GM10266 (cell line): ENCODE data around the gene KLHL40.
A peak's percentile ranks its signal among the peaks of the same experiment; 100 is the strongest.

Experiments
- DNase-seq: peaks from one replicate; pipeline ENCODE4 v3.0.0; 2012; ENCODE audit errors: extremely low spot score
- TF ChIP-seq, protein P1 (sequence below): IDR thresholded peaks from 2 replicates; pipeline ENCODE4 v1.5.1; 2012; ENCODE audit warnings: mild to moderate bottlenecking, low read depth; ENCODE audit not compliant: control insufficient read depth, insufficient read depth; ENCODE audit errors: missing control alignments

KLHL40 gene

DNA sequence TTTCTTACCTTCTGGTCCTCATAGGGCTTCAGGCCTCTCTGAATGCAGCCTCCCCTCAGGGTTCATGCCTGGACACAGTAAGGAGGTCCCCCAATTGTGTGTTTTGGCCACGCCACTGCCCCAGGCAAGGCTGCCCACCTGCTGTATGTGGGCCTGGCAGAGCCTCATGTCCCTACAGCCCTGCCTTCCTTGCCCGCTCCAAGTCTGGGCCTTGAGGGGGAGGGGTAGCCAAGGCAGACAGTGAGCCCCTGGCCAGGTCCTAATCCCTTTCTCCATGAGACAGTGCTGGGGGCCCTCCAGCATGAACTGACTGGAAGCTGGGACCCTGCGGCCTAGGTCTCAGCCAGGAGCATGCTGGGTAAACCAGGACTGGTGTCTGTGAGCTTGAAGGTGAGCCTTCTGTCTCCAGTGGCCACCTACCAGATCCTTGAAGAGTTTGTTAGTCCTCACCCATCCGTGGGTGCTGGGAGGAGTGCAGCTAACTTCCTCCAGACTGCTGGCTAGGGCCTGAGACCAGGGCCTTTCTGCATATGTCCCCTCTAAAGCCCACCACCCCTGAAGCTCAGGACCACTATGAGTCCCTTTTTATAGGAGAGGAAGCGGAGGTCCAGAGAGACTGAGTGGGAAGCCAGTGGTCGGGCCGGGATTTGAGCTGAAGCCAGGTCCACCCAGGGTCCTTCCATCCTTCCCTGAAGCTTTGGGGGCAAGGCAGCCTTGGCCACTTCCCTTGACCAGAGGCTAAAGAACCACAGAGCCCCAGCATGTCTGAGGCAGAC lies 23.1 kb upstream of the KLHL40 start:
- DNase-seq: no peak
- TF ChIP-seq, protein P1, sequence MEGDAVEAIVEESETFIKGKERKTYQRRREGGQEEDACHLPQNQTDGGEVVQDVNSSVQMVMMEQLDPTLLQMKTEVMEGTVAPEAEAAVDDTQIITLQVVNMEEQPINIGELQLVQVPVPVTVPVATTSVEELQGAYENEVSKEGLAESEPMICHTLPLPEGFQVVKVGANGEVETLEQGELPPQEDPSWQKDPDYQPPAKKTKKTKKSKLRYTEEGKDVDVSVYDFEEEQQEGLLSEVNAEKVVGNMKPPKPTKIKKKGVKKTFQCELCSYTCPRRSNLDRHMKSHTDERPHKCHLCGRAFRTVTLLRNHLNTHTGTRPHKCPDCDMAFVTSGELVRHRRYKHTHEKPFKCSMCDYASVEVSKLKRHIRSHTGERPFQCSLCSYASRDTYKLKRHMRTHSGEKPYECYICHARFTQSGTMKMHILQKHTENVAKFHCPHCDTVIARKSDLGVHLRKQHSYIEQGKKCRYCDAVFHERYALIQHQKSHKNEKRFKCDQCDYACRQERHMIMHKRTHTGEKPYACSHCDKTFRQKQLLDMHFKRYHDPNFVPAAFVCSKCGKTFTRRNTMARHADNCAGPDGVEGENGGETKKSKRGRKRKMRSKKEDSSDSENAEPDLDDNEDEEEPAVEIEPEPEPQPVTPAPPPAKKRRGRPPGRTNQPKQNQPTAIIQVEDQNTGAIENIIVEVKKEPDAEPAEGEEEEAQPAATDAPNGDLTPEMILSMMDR: no peak

DNA sequence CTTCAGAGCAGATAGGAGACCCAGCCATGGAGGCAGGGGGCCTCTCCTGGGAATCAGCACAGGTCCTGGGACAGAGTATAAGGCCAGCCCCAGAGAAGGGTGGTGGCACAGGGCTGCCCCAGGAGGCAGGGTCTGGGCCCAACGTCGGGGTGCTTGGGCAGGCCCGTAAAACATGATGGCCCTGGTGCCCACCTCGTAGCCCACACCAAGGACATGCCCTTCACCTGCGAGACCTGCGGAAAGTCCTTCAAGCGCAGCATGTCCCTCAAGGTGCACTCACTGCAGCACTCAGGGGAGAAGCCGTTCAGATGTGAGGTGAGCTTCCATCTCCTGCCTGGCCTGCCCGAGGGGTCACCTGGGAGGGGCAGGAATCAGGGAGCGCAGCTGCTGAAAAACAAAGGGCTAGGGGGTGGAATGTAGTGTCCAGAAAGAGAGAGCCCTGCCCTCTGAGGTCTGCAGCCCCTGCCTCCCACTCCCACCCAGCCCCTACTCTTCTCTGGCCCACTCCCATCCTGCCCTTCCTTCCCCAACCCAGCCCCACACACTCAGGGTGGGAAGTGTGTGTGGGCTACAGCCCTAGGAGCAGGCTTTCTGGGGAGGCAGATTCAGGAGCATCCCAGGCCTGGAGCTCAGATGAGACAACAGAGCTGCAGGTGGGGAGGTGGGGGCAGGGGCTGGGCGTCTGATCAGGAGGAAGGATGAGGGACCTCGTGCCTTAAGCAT lies 22.4 kb upstream of the KLHL40 start:
- DNase-seq: no peak
- TF ChIP-seq, protein P1: no peak

DNA sequence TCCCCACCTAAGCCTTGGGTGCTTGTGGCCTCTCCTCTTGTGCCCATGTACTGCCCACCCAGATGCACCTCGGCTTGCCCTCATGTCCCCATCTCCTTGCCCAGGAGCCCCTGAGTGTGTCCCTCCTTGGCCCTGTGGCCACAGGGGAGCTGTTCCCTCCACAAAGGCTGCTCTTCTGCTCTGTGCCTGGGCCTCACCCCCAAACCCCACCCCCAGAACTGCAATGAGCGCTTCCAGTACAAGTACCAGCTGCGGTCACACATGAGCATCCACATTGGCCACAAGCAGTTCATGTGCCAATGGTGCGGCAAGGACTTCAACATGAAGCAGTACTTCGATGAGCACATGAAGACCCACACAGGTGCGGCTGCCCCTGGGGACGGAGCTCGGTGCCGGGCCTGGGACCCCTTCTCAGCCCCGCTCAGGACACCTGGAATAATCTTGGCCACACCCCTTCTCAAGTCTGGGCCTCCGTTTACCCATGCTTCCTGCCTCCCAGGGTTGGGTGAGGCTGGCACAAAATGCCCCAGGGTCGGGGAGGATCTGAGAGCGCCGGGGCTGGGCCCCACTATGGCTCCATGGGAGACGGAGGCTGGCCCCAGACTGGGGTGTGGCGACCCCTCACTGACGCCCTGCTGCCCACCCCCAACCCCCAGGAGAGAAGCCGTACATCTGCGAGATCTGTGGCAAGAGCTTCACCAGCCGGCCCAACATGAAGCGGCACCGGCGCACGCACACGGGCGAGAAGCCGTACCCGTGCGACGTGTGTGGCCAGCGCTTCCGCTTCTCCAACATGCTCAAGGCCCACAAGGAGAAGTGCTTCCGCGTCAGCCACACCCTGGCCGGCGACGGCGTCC lies 21.5 kb upstream of the KLHL40 start:
- DNase-seq: no peak
- TF ChIP-seq, protein P1: no peak

DNA sequence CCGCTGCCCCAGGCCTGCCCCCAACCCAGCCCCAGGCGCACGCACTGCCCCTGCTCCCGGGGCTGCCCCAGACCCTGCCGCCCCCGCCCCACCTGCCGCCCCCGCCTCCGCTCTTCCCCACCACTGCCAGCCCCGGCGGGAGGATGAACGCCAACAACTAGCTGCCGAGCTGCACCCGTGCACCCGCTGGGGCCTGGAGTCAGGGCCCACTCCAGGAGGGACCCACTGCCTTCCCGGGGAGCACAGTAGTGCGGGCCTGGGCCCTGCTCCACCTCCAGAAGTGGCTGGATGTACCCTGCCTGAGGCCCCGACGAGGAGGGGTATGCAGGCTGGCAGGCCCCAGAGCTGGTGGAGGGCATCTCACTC lies 20.9 kb upstream of the KLHL40 start:
- peak; percentile 24 for DNase-seq
- TF ChIP-seq, protein P1: no peak

DNA sequence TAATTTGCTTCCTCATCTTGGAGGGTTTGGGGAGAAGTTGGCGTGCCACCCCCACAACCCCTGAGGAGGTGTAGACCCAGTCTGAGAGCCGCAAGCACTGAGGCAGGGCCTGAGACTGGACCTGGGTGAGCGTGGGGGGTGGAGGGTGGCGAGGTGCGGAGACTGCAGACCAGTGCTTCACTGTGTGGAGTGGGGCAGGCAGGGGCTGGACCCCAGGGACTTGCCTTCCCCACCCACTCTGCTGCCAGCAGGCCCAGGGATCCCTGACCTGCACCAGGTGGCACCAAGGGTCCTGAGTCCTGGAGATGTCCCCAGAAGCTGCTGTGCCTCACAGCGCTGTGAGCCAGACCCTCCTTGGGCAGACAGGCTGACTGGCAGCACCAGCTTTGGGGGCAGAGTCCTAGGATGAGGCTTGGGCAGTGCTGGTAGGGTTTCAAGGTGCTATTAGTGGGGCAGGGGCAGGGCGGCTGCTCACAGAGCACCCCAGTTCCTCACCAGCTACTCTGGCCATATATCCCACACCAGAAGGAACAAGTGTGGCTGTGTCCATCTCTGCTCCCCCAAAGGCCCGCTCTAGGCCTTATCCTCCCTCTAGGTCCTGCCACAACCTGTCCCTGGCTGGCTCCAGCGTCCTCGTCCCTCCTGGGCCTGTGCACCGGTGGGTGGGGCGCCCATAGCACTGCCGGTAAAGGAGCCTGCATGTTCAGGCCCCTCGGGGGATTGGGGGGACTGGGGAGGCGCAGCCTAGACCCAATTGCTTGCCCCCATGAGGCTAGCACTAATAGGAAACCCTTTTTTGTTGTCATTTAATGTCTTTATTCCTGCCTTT lies 20.1 kb upstream of the KLHL40 start:
- TF ChIP-seq, protein P1: no peak
- DNase-seq: peak; percentile 27

DNA sequence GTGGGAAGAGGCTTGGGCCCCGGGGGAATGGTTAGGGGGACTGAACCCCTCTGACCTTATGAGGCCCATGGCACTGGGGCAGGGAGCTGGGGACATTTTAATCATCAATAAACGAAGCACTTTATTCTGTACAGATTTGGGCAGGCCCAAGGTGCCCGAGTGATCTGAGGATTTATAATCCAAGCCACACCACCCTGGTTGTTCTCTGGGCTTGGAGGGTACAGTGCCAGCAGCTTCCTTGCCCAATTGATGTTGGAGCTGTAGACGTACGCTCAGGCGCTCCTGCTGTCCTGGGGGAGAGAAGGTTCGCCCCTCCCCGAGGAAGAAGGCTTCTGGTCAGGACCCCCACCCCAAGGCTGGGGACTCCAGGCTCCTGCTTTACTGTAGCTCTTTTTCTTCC lies 19.3 kb upstream of the KLHL40 start:
- TF ChIP-seq, protein P1: no peak
- peak; percentile 17 for DNase-seq
